Peyer's patch (tissue), 4 donors: ENCODE results near the gene HOXC4.

Source experiments
- CTCF ChIP-seq, 6 experiments: fragments of 450-650 bp in 4 of 6; fragments of 200-600 bp in 2 of 6; sonication (generic) in 1 of 6; IDR thresholded peaks; one replicate each; pipeline ENCODE4 v1.5.1; 2017 to 2019; ENCODE audit warnings: antibody characterized with exemption in 6 of 6, mild to moderate bottlenecking in 3 of 6, moderate library complexity in 1 of 6
- POLR2A ChIP-seq, 2 donors: fragments of 450-650 bp; IDR thresholded peaks; one replicate each; pipeline ENCODE4 v1.5.1; 2017; ENCODE audit warnings: antibody characterized with exemption in 2 of 2, mild to moderate bottlenecking in 2 of 2, moderate library complexity in 2 of 2

GRCh38 chr12:54036620-54037359 is 16.8 kb upstream of the HOXC4 start:
- no peak for TF ChIP-seq CTCF (IDR thresholded peaks at IDR 0.05)
- TF ChIP-seq POLR2A (IDR thresholded peaks at IDR 0.05) = no peak
